Hepatocyte (in vitro differentiated cells): ENCODE results near the gene SLC45A3. TPM values are rescaled to one million over a fixed set of nuclear protein-coding genes. Genes with fewer than 3 reads are reported as not detected.

Experiments
- DNase-seq: peaks from one replicate; pipeline ENCODE4 v3.0.0-alpha.2; 2016; ENCODE audit warnings: low spot score
- H2AFZ ChIP-seq: fragments of 200-600 bp; sonication (generic); 2 replicates; pipeline ENCODE4 v1.6.0; 2016; ENCODE audit warnings: antibody characterized with exemption, mild to moderate bottlenecking
- H3K27ac ChIP-seq: fragments of 200-600 bp; sonication (generic); 2 replicates; pipeline ENCODE4 v1.5.1; 2016; ENCODE audit warnings: mild to moderate bottlenecking
- H3K27me3 ChIP-seq: fragments of 200-600 bp; sonication (generic); 2 replicates; pipeline ENCODE4 v1.6.1; 2016
- H3K36me3 ChIP-seq: fragments of 200-600 bp; sonication (generic); replicated peaks from 2 replicates; pipeline ENCODE4 v1.5.1; 2016; ENCODE audit warnings: low read depth; ENCODE audit not compliant: insufficient read depth
- H3K4me1 ChIP-seq: fragments of 200-600 bp; sonication (generic); 2 replicates; pipeline ENCODE4 v1.5.1; 2016; ENCODE audit warnings: mild to moderate bottlenecking, moderate library complexity; ENCODE audit not compliant: insufficient read depth
- H3K4me2 ChIP-seq: fragments of 200-600 bp; sonication (generic); 2 replicates; pipeline ENCODE4 v1.6.0; 2016
- H3K4me3 ChIP-seq: fragments of 200-600 bp; sonication (generic); 2 replicates; pipeline ENCODE4 v1.5.1; 2016; ENCODE audit warnings: mild to moderate bottlenecking
- H3K79me2 ChIP-seq: fragments of 200-600 bp; sonication (generic); 2 replicates; pipeline ENCODE4 v1.6.0; 2017; ENCODE audit warnings: mild to moderate bottlenecking
- H3K9me2 ChIP-seq: fragments of 200-600 bp; sonication (generic); replicated peaks from 2 replicates; pipeline ENCODE4 v1.6.0; 2017; ENCODE audit warnings: mild to moderate bottlenecking; ENCODE audit not compliant: insufficient read depth
- H3K9me3 ChIP-seq: fragments of 200-600 bp; sonication (generic); 2 replicates; pipeline ENCODE4 v1.5.1; 2016; ENCODE audit warnings: low read depth, mild to moderate bottlenecking
- H4K20me1 ChIP-seq: fragments of 200-600 bp; sonication (generic); 2 replicates; pipeline ENCODE4 v1.6.0; 2016; ENCODE audit warnings: mild to moderate bottlenecking; ENCODE audit not compliant: insufficient read depth, poor library complexity, severe bottlenecking
- CTCF ChIP-seq: fragments of 200-600 bp; sonication (generic); IDR thresholded peaks from 2 replicates; pipeline ENCODE4 v1.5.1; 2016; ENCODE audit warnings: antibody characterized with exemption, mild to moderate bottlenecking; ENCODE audit not compliant: poor library complexity
- EZH2 ChIP-seq: fragments of 200-600 bp; sonication (generic); IDR thresholded peaks from 2 replicates; pipeline ENCODE4 v1.6.1; 2016; ENCODE audit warnings: antibody characterized with exemption, mild to moderate bottlenecking, borderline replicate concordance
- EZH2phosphoT487 ChIP-seq: fragments of 200-600 bp; sonication (generic); IDR thresholded peaks from one replicate; pipeline ENCODE4 v1.6.1; 2018; ENCODE audit warnings: antibody characterized with exemption, mild to moderate bottlenecking, low read depth, moderate library complexity; ENCODE audit not compliant: unreplicated experiment, severe bottlenecking
- WGBS: methylation state at CpG from one replicate; pipeline ENCODE4 v1.1.6; 2016; ENCODE audit warnings: low lambda C conversion rate; ENCODE audit errors: missing lambda C conversion rate; 5-methylcytosine and 5-hydroxymethylcytosine counted together
- polyA plus RNA-seq: library from polyadenylated mRNA; unstranded; fragments of >200 nt; fragmentation: Nextera tagmentation; extraction: Ambion mirVana; gene quantifications from 2 replicates; pipeline ENCODE4 v1.2.1, GENCODE V29; 2016
- total RNA-seq: library from RNA; depleted of rRNA; stranded (reverse); fragments of >200 nt; gene quantifications from 2 replicates; pipeline ENCODE4 v1.2.3, GENCODE V29; 2014

The SLC45A3 gene
- total and polyA plus RNA-seq, 2 experiments from 2014 or later: 4.6 to 12.2 TPM

GRCh38 chr1:205676002-205676401, 4.3 kb downstream of the SLC45A3 start:
- DNase-seq: peak; percentile 51
- Histone ChIP-seq H3K27me3 (no peaks in the 10 kb centered on the region), H3K4me2 (peak overlapping the region; percentile 31), H2AFZ (no peak overlapping the region), H3K4me3 (no peak overlapping the region), H3K36me3 (no peaks in the 10 kb centered on the region), H3K9me2 (no peaks in the 10 kb centered on the region), H3K79me2 (peaks cover 44% of the 10 kb centered on the region), H4K20me1 (no peaks in the 10 kb centered on the region), H3K4me1 (peaks cover 68% of the 10 kb centered on the region), H3K9me3 (no peaks in the 10 kb centered on the region), H3K27ac (peak overlapping the region; percentile 94)
- WGBS: 70% methylated on average over 5 of the region's 5 CpGs
- TF ChIP-seq CTCF (no peak), EZH2phosphoT487 (no peak), EZH2 (no peak)

DNA sequence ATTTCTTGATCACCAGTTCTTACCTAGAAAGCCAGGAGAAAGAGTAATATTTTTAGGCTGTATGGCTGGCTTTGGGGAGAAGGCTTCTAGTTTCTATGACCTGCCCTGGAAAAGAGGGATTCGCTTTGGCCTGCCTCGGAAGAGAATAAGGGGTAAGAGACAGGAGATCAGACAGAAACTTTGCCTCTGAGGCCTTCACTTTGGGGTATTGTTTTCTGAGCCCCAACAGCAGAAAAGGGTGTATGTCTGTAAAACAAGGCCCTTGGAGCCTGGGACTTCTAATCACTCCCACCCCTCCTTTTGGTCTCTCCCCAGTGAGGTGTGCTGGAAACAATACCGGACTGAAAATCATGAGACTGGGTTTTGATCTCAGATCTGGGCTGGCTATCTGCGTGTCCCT, 5.1 kb downstream of the SLC45A3 start:
- Histone ChIP-seq H3K4me2 (peak overlapping the region; percentile 31), H4K20me1 (no peaks in the 10 kb centered on the region), H3K4me3 (no peak overlapping the region), H3K4me1 (peaks cover 76% of the 10 kb centered on the region), H3K27ac (peak overlapping the region; percentile 94), H3K79me2 (peaks cover 51% of the 10 kb centered on the region), H2AFZ (no peak overlapping the region), H3K27me3 (no peaks in the 10 kb centered on the region), H3K36me3 (no peaks in the 10 kb centered on the region), H3K9me2 (no peaks in the 10 kb centered on the region), H3K9me3 (no peaks in the 10 kb centered on the region)
- no peak for DNase-seq
- 96% methylated on average over 4 of the region's 4 CpGs for WGBS
- TF ChIP-seq EZH2phosphoT487 (no peak), EZH2 (no peak), CTCF (no peak)

DNA sequence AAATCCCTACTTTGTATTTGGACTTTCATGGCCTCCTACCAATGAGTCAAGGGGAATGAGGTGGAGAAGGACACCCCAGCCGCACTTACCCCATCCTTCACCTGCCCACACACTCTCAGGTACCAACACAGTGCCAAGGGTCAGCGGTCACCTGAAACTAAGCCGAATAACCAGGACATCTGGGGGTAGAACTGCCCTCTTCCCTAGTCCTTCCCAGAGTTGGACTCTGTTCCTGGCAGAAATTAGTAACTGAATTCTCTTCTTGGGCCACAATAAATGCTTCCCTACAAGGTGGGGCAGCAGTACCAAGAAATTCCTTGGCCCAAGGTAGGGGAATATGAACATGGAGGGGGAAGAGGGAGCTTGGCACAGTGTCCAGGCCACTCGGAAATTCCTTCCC, 7.3 kb downstream of the SLC45A3 start:
- DNase-seq: no peak
- TF ChIP-seq EZH2phosphoT487 (no peak), EZH2 (no peak), CTCF (no peak)
- no peaks in the 10 kb centered on the region for H3K9me3 ChIP-seq
- no peaks in the 10 kb centered on the region for H4K20me1 ChIP-seq
- H3K9me2 ChIP-seq: no peaks in the 10 kb centered on the region
- H3K4me2 ChIP-seq: no peak overlapping the region
- H2AFZ ChIP-seq: no peak overlapping the region
- 85% methylated on average over 4 of the region's 4 CpGs for WGBS
- peaks cover 60% of the 10 kb centered on the region for H3K79me2 ChIP-seq
- H3K4me3 ChIP-seq: no peak overlapping the region
- peak overlapping the region; percentile 33 for H3K27ac ChIP-seq
- no peaks in the 10 kb centered on the region for H3K36me3 ChIP-seq
- peaks cover 76% of the 10 kb centered on the region for H3K4me1 ChIP-seq
- H3K27me3 ChIP-seq: no peaks in the 10 kb centered on the region

GRCh38 chr1:205672395-205672889, 7.9 kb downstream of the SLC45A3 start:
- peak overlapping the region; percentile 6 for H3K27ac ChIP-seq
- no peaks in the 10 kb centered on the region for H3K36me3 ChIP-seq
- H3K27me3 ChIP-seq: no peaks in the 10 kb centered on the region
- no peak for DNase-seq
- H3K4me1 ChIP-seq: peaks cover 76% of the 10 kb centered on the region
- H3K4me3 ChIP-seq: no peak overlapping the region
- H4K20me1 ChIP-seq: no peaks in the 10 kb centered on the region
- no peaks in the 10 kb centered on the region for H3K9me3 ChIP-seq
- no peak overlapping the region for H2AFZ ChIP-seq
- TF ChIP-seq CTCF (no peak), EZH2 (no peak), EZH2phosphoT487 (no peak)
- H3K9me2 ChIP-seq: no peaks in the 10 kb centered on the region
- H3K79me2 ChIP-seq: peaks cover 59% of the 10 kb centered on the region
- WGBS: 64% methylated on average over 11 of the region's 11 CpGs
- no peak overlapping the region for H3K4me2 ChIP-seq
